Glomerular endothelial cell (primary cell): ENCODE measurements around the gene ELMOD3. TPM values are rescaled to one million over a fixed set of nuclear protein-coding genes. Genes with fewer than 3 reads are reported as not detected.
"Not testable (repeated sequence)": the region's sequence is repeated elsewhere in the genome, so short reads cannot be mapped to it uniquely, and the experiment has no call there.

ENCODE experiments used
- DNase-seq: peaks from one replicate; pipeline ENCODE4 v3.0.0-alpha.2; 2011; ENCODE audit warnings: low read depth, low spot score; ENCODE audit errors: extremely low read depth
- total RNA-seq: library from RNA; depleted of rRNA; stranded (reverse); fragments of >200 nt; gene quantifications from 2 replicates; pipeline ENCODE4 v1.2.3, GENCODE V29; 2015

Gene ELMOD3
- total RNA-seq, 1 donor from 2014 or later, result 13.7 TPM

- DNase-seq, result no peak
Observed at GRCh38 chr2:85367180-85367579, 12.6 kb downstream of the ELMOD3 start.

DNA sequence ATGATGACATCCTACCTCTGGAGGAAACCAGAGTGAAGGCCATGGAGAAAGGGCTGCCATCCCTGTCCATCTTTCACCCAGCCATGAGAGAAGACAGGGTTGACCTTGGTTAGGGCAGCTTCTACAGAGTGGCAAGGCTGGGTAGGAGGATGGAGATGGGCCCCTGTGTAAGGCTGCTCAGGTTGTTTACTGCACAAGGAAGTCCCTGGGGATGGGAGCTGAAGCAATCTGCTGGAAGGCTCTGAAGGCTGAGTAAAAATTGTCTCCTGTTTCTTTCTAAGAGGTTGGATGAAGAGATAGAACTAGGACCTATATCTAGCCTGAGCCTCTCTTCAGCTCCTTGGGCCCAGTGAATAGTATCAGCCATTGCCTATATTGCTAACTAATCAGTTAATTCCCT lies 14.4 kb downstream of the ELMOD3 start:
- DNase-seq, result no peak

- no peak for DNase-seq
Observed at GRCh38 chr2:85369500-85369899, 14.9 kb downstream of the ELMOD3 start.

DNA sequence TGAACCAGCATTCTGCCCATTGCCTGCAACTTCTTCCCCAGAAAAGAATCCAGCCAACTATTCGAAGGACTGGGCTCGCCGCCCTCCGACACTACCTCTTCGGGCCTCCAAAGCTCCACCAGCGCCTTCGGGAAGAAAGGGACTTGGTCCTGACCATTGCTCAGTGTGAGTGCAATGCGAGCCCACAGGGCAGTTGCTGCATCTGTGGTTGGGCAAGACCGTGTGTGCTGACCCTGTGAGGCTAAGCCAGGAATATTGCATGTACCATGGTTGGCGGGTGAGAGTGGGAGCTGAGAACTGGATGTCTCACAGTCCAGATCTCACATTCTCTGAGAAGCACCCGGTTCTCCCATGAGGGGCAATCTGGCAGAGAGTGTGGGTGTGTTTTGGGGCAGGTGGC lies 16.5 kb downstream of the ELMOD3 start:
- no peak for DNase-seq

GRCh38 chr2:85376291-85377065 lies 21.9 kb downstream of the ELMOD3 start:
- no peak for DNase-seq

- no peak for DNase-seq
Observed at GRCh38 chr2:85377083-85377482, 22.5 kb downstream of the ELMOD3 start.

- no peak for DNase-seq
Observed at GRCh38 chr2:85378257-85378656, 23.7 kb downstream of the ELMOD3 start.

GRCh38 chr2:85380048-85380447 lies 25.5 kb downstream of the ELMOD3 start:
- DNase-seq, result no peak

GRCh38 chr2:85383151-85383550 lies 28.6 kb downstream of the ELMOD3 start:
- DNase-seq, result not testable (repeated sequence)

DNA sequence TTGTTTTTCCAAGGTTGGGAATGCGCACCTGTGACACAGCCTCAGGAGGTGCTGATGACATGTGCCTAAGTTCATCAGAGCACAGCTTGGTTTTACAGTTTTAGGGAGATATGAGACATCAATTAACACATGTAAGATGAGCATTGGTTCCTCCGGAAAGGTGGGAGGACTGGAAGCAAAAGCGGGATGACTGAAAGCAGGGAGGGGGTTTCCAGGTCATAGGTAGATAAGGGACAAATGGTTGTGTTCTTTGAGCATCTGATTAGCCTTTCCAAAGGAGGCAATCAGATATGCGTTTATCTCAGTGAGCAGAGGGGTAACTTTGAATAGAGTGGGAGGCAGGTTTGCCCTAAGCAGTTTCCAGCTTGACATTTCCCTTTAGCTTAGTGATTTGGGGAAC lies 29.3 kb downstream of the ELMOD3 start:
- no peak for DNase-seq

DNA sequence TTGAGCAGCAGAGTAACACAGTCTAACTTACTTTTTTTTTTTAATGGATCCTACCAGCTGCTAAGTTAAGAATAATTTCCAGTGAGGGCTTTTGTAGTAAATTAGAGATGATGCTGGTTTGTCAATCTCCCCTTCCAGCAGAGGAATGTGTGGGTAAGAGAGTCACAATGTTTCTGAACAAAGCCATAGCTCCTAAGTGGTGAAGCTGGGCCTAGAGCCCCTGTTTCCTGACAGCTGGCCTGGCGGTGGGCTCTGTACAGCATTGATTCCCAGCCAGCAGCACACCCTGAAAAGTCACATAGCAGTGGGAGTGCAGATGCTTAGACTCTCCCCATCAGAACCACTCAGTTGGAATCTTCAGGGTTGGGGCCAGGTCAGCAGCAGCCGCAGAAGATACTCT lies 31.2 kb downstream of the ELMOD3 start:
- DNase-seq, result no peak

DNA sequence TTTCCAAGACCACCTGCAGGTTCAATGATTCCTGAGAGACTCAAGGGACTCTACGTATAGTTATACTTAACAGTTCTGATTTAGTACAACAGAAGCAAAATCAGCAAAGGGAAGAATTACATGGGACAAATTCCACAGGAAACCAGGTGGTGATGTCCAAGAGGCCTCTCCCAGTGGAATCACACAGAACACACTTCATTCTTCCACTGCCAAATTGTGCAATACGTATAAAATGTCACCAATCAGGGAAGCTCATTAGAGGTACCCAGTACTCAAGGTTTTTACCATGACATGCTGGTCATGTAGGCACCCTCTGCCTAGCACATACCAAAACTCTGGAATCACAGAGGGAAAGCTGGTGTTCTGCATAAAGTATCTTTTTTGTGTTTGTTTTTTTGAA lies 33.2 kb downstream of the ELMOD3 start:
- DNase-seq, result no peak

DNA sequence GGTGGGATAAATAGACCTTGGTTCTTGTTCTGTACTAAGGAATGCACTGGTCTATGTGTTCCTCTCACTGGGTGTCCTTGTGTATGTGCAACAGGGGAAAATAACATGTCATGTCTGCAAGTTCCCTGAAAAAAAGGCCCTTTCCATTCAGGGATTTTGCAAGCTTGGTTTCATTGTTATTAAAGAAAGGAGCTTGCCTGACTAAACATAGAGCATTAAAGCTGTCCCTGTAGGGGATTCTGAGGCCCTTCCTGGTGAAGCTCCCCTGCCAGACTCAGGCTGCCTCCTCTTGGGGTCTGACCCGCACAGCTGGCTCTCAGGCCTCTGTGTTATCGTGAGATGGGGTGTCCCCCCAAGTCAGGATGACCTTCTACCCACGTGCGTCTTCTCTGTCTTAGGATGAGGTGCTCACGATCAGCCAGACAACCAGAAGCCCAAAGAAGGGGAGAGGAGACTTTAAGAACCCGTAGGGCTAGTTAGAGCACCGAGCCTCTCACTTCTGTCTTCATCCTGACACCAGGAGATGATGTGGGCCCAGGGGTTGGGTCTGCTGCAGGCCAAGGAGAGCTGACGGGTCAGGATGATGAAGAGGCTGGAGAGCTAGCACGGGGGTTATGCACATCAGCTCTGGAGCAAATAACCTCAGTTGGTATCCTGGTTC lies 34.4 kb downstream of the ELMOD3 start:
- no peak for DNase-seq

GRCh38 chr2:85390941-85391669 lies 36.5 kb downstream of the ELMOD3 start:
- no peak for DNase-seq

DNA sequence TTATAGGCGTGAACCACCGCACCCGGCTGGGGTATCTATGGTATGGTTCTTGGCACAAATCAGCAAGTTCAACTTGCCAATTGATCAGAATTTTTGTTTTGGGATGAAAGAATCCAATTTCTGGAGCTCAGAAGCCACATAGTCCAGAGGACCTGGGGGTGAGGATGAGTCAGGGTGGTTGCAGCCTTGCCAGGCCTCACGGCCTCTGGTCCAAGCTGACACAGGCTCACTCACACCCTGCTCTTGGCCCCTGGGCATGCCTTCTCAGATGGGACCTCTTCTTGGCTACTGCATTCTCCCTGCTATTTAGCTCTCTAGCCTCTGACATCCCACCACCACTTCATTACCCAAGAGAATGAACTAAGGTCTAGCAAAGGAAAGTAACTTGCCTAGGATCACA lies 39.3 kb downstream of the ELMOD3 start:
- DNase-seq, result no peak

DNA sequence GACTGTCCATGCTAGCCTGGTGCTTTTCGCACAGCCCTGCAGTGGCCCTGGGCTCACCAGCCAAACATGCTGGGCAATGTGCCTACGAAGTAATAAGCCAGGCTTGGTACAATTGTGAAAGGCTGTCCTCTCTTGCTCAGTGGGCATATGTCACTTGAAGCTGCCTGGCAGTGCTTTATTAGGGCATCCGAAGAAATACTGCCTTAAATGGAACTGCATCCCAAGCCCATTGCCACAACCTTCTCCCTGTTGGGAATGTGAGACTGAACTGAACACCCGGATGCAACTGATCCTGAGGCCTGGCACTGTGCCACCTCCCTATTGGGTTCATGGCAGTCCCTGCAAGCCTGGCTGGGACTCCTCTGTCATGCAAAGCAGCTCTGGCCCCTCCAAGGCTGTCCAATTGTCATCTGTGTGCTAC lies 39.7 kb downstream of the ELMOD3 start:
- no peak for DNase-seq

- DNase-seq, result no peak
Observed at GRCh38 chr2:85394976-85395375, 40.4 kb downstream of the ELMOD3 start.

GRCh38 chr2:85395912-85396475 lies 41.4 kb downstream of the ELMOD3 start:
- DNase-seq, result no peak

GRCh38 chr2:85396531-85397470 lies 42.2 kb downstream of the ELMOD3 start:
- no peak for DNase-seq

- DNase-seq, result no peak
Observed at GRCh38 chr2:85397925-85398331, 43.4 kb downstream of the ELMOD3 start.
